ENCODE results near the gene TSPAN32.

Gene TSPAN32

DNA sequence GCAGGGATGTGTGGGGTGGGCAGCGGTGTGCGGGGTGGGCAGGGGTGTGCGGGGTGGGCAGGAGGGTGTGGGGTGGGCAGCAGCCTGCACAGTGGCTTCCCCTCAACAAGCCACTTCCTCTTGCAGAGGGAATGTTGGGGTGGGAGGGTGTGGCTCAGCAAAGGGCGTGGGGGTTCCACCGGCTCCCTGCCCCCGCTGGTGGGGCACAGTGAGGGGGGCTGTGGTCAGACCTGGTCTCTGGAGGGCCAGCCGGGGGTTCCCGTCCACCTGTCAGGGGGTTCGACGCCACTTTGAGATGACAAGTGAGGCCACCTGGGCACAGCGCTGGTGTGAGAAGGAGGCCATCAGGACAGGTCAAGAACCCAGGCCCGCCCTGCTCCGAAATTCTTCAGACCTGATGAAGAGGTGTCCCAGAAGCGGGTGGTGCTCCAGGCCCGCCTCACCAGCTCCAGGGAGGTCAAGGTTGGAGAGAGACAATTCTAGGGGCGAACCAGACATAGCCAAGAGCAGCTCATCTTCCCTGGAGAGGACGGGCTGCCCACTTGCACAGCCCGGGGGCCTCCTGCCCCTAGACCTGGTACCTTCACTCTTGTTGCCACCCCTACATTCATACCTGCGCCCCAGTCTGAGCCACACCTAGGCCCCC is 1.4 kb upstream of the TSPAN32 start:
- Histone ChIP-seq H3K4me2 (ENCODE audit: low read length) (no peak overlapping the region), H3K79me1 (ENCODE audit: low read length) (no peaks in the 10 kb centered on the region), H2BK15ac (replicated peaks; ENCODE audit: low read depth) (no peak overlapping the region), H2AK5ac (ENCODE audit: low read length) (no peak overlapping the region), H3K18ac (ENCODE audit: low read length) (no peak overlapping the region), H3K4ac (ENCODE audit: low read depth, low read length) (no peak overlapping the region), H2BK5ac (ENCODE audit: low read length) (no peak overlapping the region), H3K56ac (ENCODE audit: low read length) (no peak overlapping the region), H2BK120ac (ENCODE audit: low read depth, low read length) (no peak overlapping the region), H3K9ac (ENCODE audit: low read length) (no peak overlapping the region), H3K36me3 (ENCODE audit: control insufficient read depth, insufficient read depth, low read length) (no peaks in the 10 kb centered on the region), H4K5ac (ENCODE audit: low read length) (no peak overlapping the region), H4K8ac (ENCODE audit: low read depth, low read length) (no peak overlapping the region), H3K27me3 (ENCODE audit: insufficient read depth, low read length, poor library complexity) (no peaks in the 10 kb centered on the region), H3K23ac (ENCODE audit: low read length) (no peak overlapping the region), H3K4me3 (ENCODE audit: low read length) (no peak overlapping the region), H3K4me1 (ENCODE audit: control insufficient read depth, low read depth, low read length) (no peaks in the 10 kb centered on the region), H3K27ac (ENCODE audit: low read depth, low read length) (no peak overlapping the region), H3K79me2 (ENCODE audit: control insufficient read depth, insufficient read depth, low read length) (no peaks in the 10 kb centered on the region)
- DNase-seq, result no peak
- WGBS (ENCODE audit: extremely low coverage, insufficient coverage, low lambda C conversion rate), result no CpG with 5 or more reads among the region's 19 CpGs

DNA sequence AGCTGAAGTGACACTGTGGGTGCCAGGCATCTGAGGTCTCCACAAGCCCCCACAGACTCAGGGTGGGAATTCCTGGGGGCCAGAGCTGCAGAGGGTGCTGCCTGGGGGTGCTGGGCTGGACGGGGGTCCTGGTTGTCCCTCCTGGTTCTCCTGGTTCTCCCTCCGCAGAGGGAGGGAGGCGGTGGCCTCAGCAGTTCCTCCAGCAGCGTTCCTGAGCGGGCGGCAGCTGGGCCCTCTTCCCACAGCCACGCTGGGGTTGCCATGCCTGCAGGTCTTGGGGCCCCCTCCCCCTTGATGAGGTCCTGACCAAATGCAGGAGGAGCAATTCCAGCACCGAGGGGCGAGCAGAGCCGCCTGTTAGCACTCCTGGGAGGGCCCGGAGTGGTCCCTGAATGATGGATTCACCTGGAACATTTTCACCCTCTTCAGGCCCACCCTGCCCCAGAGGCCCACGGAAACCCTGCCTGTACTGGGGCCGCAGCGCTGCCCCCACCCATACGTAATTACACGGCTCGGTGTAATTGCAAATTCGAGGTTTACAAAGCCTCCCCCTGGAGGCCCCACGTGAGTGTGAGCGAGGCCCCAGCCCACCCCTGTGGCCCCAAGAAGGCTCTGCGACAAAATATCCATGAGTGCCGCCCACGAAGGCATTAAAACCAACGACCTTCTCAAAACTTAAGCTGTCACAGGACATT is 730 bp upstream of the TSPAN32 start:
- H2BK5ac ChIP-seq (ENCODE audit: low read length), result no peak overlapping the region
- no peak overlapping the region for H3K56ac ChIP-seq (ENCODE audit: low read length)
- H3K4me2 ChIP-seq (ENCODE audit: low read length), result no peak overlapping the region
- no peaks in the 10 kb centered on the region for H3K4me1 ChIP-seq (ENCODE audit: control insufficient read depth, low read depth, low read length)
- H2BK120ac ChIP-seq (ENCODE audit: low read depth, low read length), result no peak overlapping the region
- no peaks in the 10 kb centered on the region for H3K36me3 ChIP-seq (ENCODE audit: control insufficient read depth, insufficient read depth, low read length)
- H3K4me3 ChIP-seq (ENCODE audit: low read length), result no peak overlapping the region
- no peak overlapping the region for H3K18ac ChIP-seq (ENCODE audit: low read length)
- H3K27me3 ChIP-seq (ENCODE audit: insufficient read depth, low read length, poor library complexity), result no peaks in the 10 kb centered on the region
- no peaks in the 10 kb centered on the region for H3K79me1 ChIP-seq (ENCODE audit: low read length)
- H3K27ac ChIP-seq (ENCODE audit: low read depth, low read length), result no peak overlapping the region
- DNase-seq, result no peak
- no peak overlapping the region for H3K9ac ChIP-seq (ENCODE audit: low read length)
- H3K4ac ChIP-seq (ENCODE audit: low read depth, low read length), result no peak overlapping the region
- WGBS (ENCODE audit: extremely low coverage, insufficient coverage, low lambda C conversion rate), result no CpG with 5 or more reads among the region's 24 CpGs
- H4K5ac ChIP-seq (ENCODE audit: low read length), result no peak overlapping the region
- no peaks in the 10 kb centered on the region for H3K79me2 ChIP-seq (ENCODE audit: control insufficient read depth, insufficient read depth, low read length)
- no peak overlapping the region for H2BK15ac ChIP-seq (replicated peaks; ENCODE audit: low read depth)
- no peak overlapping the region for H2AK5ac ChIP-seq (ENCODE audit: low read length)
- H4K8ac ChIP-seq (ENCODE audit: low read depth, low read length), result no peak overlapping the region
- H3K23ac ChIP-seq (ENCODE audit: low read length), result no peak overlapping the region

DNA sequence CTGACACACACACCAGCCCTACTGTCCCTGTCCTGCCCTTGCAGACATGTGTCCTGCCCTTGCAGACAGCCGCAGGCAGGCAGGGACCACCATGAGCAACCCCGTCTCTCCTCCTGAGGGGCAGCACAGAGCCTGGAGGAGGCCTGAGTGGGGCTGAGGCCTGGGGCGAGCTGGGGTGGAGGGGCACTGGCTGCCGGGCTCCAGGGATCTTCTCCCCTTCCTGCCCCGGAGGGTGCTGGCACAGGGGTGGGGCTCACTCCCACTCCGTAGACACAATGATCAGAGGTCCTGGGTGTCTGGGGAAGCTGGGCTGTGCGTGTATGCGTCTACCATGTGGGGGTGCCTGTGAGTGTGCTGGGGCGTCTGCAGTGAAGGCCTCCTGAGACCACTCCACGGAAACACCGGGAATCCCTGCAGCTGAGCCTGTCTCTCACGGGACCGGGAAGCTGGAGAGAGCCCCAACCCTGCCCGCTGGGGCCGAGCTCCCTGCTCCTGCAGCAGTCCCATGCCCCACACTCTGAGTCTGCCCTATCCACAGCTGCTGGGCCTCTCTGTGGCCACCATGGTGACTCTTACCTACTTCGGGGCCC is 588 bp downstream of the TSPAN32 start:
- no peak for DNase-seq
- Histone ChIP-seq H2BK15ac (replicated peaks; ENCODE audit: low read depth) (no peak overlapping the region), H3K23ac (ENCODE audit: low read length) (no peak overlapping the region), H3K27ac (ENCODE audit: low read depth, low read length) (no peak overlapping the region), H3K4ac (ENCODE audit: low read depth, low read length) (no peak overlapping the region), H3K36me3 (ENCODE audit: control insufficient read depth, insufficient read depth, low read length) (no peaks in the 10 kb centered on the region), H2BK120ac (ENCODE audit: low read depth, low read length) (no peak overlapping the region), H3K9ac (ENCODE audit: low read length) (no peak overlapping the region), H2AK5ac (ENCODE audit: low read length) (no peak overlapping the region), H2BK5ac (ENCODE audit: low read length) (no peak overlapping the region), H3K4me3 (ENCODE audit: low read length) (no peak overlapping the region), H3K56ac (ENCODE audit: low read length) (no peak overlapping the region), H3K79me2 (ENCODE audit: control insufficient read depth, insufficient read depth, low read length) (no peaks in the 10 kb centered on the region), H3K4me1 (ENCODE audit: control insufficient read depth, low read depth, low read length) (no peaks in the 10 kb centered on the region), H3K79me1 (ENCODE audit: low read length) (no peaks in the 10 kb centered on the region), H4K8ac (ENCODE audit: low read depth, low read length) (no peak overlapping the region), H3K18ac (ENCODE audit: low read length) (no peak overlapping the region), H3K27me3 (ENCODE audit: insufficient read depth, low read length, poor library complexity) (no peaks in the 10 kb centered on the region), H3K4me2 (ENCODE audit: low read length) (no peak overlapping the region), H4K5ac (ENCODE audit: low read length) (no peak overlapping the region)
- no CpG with 5 or more reads among the region's 16 CpGs for WGBS (ENCODE audit: extremely low coverage, insufficient coverage, low lambda C conversion rate)

DNA sequence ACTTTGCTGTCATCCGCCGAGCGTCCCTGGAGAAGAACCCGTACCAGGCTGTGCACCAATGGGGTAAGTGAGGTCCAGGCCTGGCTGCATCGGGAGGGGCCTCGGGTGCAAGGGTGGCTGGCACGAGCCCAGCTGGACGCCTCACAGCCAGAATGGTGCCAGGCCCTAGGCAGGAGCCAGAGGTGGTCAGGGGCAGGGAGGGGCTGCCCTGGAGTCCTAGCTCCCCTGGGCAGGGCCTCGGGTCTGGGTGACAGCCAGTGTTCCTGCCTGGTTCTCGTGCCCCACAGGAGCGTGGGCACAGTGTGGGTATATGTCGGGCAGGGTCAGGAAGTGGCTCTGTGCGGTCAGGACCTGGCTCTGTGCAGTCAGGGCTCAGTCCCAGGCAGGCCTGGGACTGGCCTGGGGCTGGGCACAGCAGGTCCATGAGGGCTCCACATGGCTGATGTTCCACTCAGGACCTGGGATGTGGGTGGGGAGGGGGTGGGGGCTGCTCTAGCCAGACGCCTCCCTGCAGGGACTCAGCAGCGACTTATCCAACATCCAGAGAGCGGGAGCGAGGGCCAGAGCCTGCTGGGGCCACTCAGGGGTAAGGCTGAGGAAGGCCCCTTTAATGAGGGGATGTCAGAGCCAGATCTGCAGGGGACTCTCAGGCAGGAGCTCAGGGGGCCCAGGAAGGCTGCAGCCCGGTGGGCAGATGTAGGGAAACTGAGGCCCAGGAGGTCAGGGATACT is 1.2 kb downstream of the TSPAN32 start:
- H3K9ac ChIP-seq (ENCODE audit: low read length), result no peak overlapping the region
- H2AK5ac ChIP-seq (ENCODE audit: low read length), result no peak overlapping the region
- no peak overlapping the region for H4K5ac ChIP-seq (ENCODE audit: low read length)
- WGBS (ENCODE audit: extremely low coverage, insufficient coverage, low lambda C conversion rate), result no CpG with 5 or more reads among the region's 18 CpGs
- H3K27ac ChIP-seq (ENCODE audit: low read depth, low read length), result no peak overlapping the region
- H3K4me1 ChIP-seq (ENCODE audit: control insufficient read depth, low read depth, low read length), result no peaks in the 10 kb centered on the region
- no peak overlapping the region for H3K18ac ChIP-seq (ENCODE audit: low read length)
- no peak for DNase-seq
- no peak overlapping the region for H3K4me2 ChIP-seq (ENCODE audit: low read length)
- H2BK15ac ChIP-seq (replicated peaks; ENCODE audit: low read depth), result no peak overlapping the region
- no peak overlapping the region for H3K23ac ChIP-seq (ENCODE audit: low read length)
- no peaks in the 10 kb centered on the region for H3K27me3 ChIP-seq (ENCODE audit: insufficient read depth, low read length, poor library complexity)
- no peak overlapping the region for H3K4ac ChIP-seq (ENCODE audit: low read depth, low read length)
- H3K56ac ChIP-seq (ENCODE audit: low read length), result peak overlapping the region; percentile 34
- no peak overlapping the region for H4K8ac ChIP-seq (ENCODE audit: low read depth, low read length)
- no peaks in the 10 kb centered on the region for H3K79me1 ChIP-seq (ENCODE audit: low read length)
- H3K36me3 ChIP-seq (ENCODE audit: control insufficient read depth, insufficient read depth, low read length), result no peaks in the 10 kb centered on the region
- H3K79me2 ChIP-seq (ENCODE audit: control insufficient read depth, insufficient read depth, low read length), result no peaks in the 10 kb centered on the region
- H2BK120ac ChIP-seq (ENCODE audit: low read depth, low read length), result no peak overlapping the region
- no peak overlapping the region for H3K4me3 ChIP-seq (ENCODE audit: low read length)
- no peak overlapping the region for H2BK5ac ChIP-seq (ENCODE audit: low read length)

DNA sequence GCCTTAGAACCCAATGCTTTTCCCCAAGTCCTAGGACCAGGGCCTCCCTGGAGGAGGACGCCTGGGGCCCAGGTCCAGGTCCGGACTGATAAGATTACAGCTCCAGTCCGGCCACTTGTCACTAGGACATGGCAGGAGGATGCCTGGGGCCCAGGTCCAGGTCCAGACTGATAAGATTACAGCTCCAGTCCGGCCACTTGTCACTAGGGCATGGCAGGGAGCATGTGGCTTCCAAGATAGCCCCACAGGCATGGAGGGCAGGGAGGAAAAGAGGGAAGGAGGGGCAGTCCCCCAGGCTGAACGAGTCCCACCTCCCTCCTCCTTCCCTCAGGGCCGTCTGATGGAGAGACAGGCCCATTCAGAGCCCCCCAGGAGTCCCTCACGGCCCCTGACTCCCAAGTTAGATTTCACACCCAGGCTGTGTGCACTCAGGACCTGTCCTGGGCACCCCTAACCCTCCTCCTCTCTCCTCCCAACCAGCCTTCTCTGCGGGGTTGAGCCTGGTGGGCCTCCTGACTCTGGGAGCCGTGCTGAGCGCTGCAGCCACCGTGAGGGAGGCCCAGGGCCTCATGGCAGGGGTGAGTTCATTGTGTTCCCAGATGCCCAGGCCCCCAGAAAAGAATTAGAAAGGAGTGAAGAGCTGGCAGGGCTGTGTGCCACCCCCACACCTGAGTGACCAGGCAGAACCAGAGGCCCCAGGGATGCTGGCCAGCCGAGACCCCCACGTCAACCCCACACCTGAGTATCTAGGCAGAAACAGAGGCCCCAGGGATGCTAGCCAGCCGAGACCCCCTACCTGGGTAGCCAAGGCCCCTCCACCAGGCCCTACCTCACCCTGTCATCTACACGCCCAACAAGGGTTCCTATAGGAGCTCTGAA is 2.1 kb downstream of the TSPAN32 start:
- H3K23ac ChIP-seq (ENCODE audit: low read length), result no peak overlapping the region
- H2BK120ac ChIP-seq (ENCODE audit: low read depth, low read length), result no peak overlapping the region
- no peaks in the 10 kb centered on the region for H3K4me1 ChIP-seq (ENCODE audit: control insufficient read depth, low read depth, low read length)
- no peak overlapping the region for H2BK5ac ChIP-seq (ENCODE audit: low read length)
- H3K18ac ChIP-seq (ENCODE audit: low read length), result no peak overlapping the region
- no peaks in the 10 kb centered on the region for H3K27me3 ChIP-seq (ENCODE audit: insufficient read depth, low read length, poor library complexity)
- H3K9ac ChIP-seq (ENCODE audit: low read length), result no peak overlapping the region
- no peaks in the 10 kb centered on the region for H3K36me3 ChIP-seq (ENCODE audit: control insufficient read depth, insufficient read depth, low read length)
- H3K79me2 ChIP-seq (ENCODE audit: control insufficient read depth, insufficient read depth, low read length), result no peaks in the 10 kb centered on the region
- no peak overlapping the region for H4K8ac ChIP-seq (ENCODE audit: low read depth, low read length)
- no CpG with 5 or more reads among the region's 15 CpGs for WGBS (ENCODE audit: extremely low coverage, insufficient coverage, low lambda C conversion rate)
- H3K4me3 ChIP-seq (ENCODE audit: low read length), result no peak overlapping the region
- no peak overlapping the region for H3K4me2 ChIP-seq (ENCODE audit: low read length)
- no peak overlapping the region for H3K56ac ChIP-seq (ENCODE audit: low read length)
- H3K79me1 ChIP-seq (ENCODE audit: low read length), result no peaks in the 10 kb centered on the region
- H4K5ac ChIP-seq (ENCODE audit: low read length), result no peak overlapping the region
- H2BK15ac ChIP-seq (replicated peaks; ENCODE audit: low read depth), result no peak overlapping the region
- DNase-seq, result peak; percentile 34
- H3K4ac ChIP-seq (ENCODE audit: low read depth, low read length), result no peak overlapping the region
- no peak overlapping the region for H3K27ac ChIP-seq (ENCODE audit: low read depth, low read length)
- no peak overlapping the region for H2AK5ac ChIP-seq (ENCODE audit: low read length)
